HEK293 (cell line): Measurements from ENCODE around the gene OAT.

ENCODE experiments used
- GFI1B ChIP-seq: fragments of 450-650 bp; formaldehyde crosslinking; IDR thresholded peaks from 2 replicates; pipeline ENCODE4 v1.5.1; 2016; ENCODE audit warnings: missing biosample characterization, missing genetic modification characterization
- GLI2 ChIP-seq: fragments of 450-650 bp; formaldehyde crosslinking; IDR thresholded peaks from 2 replicates; pipeline ENCODE4; 2017; ENCODE audit warnings: missing biosample characterization, missing genetic modification characterization, low read depth, borderline replicate concordance
- KLF7 ChIP-seq: fragments of 450-650 bp; formaldehyde crosslinking; IDR thresholded peaks from 2 replicates; pipeline ENCODE4 v1.5.1; 2016; ENCODE audit warnings: missing biosample characterization, missing genetic modification characterization, borderline replicate concordance
- SCRT2 ChIP-seq: fragments of 450-650 bp; formaldehyde crosslinking; IDR thresholded peaks from 2 replicates; pipeline ENCODE4 v1.5.1; 2016; ENCODE audit warnings: missing biosample characterization, missing genetic modification characterization
- SETDB1 ChIP-seq: IDR thresholded peaks from one replicate; pipeline ENCODE4 v1.6.1; 2017; ENCODE audit warnings: mild to moderate bottlenecking, low read length, moderate library complexity, mixed read lengths; ENCODE audit not compliant: insufficient read length
- TRIM28 ChIP-seq: IDR thresholded peaks from 2 replicates; pipeline ENCODE4 v1.6.1; 2011; ENCODE audit warnings: low read length, control low read depth, borderline replicate concordance
- YY2 ChIP-seq: fragments of 450-650 bp; formaldehyde crosslinking; IDR thresholded peaks from 2 replicates; pipeline ENCODE4 v1.5.1; 2016; ENCODE audit warnings: missing biosample characterization, missing genetic modification characterization
- ZNF10 ChIP-seq: fragments of 450-650 bp; formaldehyde crosslinking; IDR thresholded peaks from 2 replicates; pipeline ENCODE4 v1.5.1; 2017; ENCODE audit warnings: missing biosample characterization, missing genetic modification characterization
- ZNF112 ChIP-seq: fragments of 450-650 bp; formaldehyde crosslinking; IDR thresholded peaks from 2 replicates; pipeline ENCODE4 v1.5.0; 2017; ENCODE audit warnings: missing biosample characterization, missing genetic modification characterization
- ZNF121 ChIP-seq: fragments of 450-650 bp; formaldehyde crosslinking; IDR thresholded peaks from 2 replicates; pipeline ENCODE4 v1.5.1; 2016; ENCODE audit warnings: missing biosample characterization, missing genetic modification characterization
- ZNF140 ChIP-seq: fragments of 450-650 bp; formaldehyde crosslinking; IDR thresholded peaks from 2 replicates; pipeline ENCODE4 v1.5.1; 2016; ENCODE audit warnings: missing biosample characterization, missing genetic modification characterization
- ZNF274 ChIP-seq, 2 experiments: fragments of 200-500 bp in 1 of 2; fragments of 450-650 bp in 1 of 2; sonication (Bioruptor generic) in 1 of 2; formaldehyde crosslinking in 1 of 2; IDR thresholded peaks; 2 replicates each; pipeline versions ENCODE4 v1.5.1 to v1.6.1; 2014 to 2016; ENCODE audit warnings: borderline replicate concordance in 1 of 2, inconsistent platforms in 1 of 2, low read length in 1 of 2, missing biosample characterization in 1 of 2, missing genetic modification characterization in 1 of 2
- ZNF341 ChIP-seq: fragments of 450-650 bp; formaldehyde crosslinking; IDR thresholded peaks from 2 replicates; pipeline ENCODE4; 2016; ENCODE audit warnings: low read depth, missing biosample characterization, missing genetic modification characterization
- ZNF350 ChIP-seq: fragments of 450-650 bp; formaldehyde crosslinking; IDR thresholded peaks from 2 replicates; pipeline ENCODE4 v1.5.0; 2017; ENCODE audit warnings: missing biosample characterization, mild to moderate bottlenecking, missing genetic modification characterization
- ZNF354C ChIP-seq: fragments of 450-650 bp; formaldehyde crosslinking; IDR thresholded peaks from 2 replicates; pipeline ENCODE4 v1.5.1; 2016; ENCODE audit warnings: missing biosample characterization, missing genetic modification characterization, low read depth, borderline replicate concordance
- ZNF362 ChIP-seq: fragments of 450-650 bp; formaldehyde crosslinking; IDR thresholded peaks from 2 replicates; pipeline ENCODE4 v1.5.1; 2016; ENCODE audit warnings: missing biosample characterization, missing genetic modification characterization
- ZNF416 ChIP-seq: fragments of 450-650 bp; formaldehyde crosslinking; IDR thresholded peaks from 2 replicates; pipeline ENCODE4 v1.5.1; 2016; ENCODE audit warnings: missing biosample characterization, missing genetic modification characterization
- ZNF433 ChIP-seq: fragments of 450-650 bp; formaldehyde crosslinking; IDR thresholded peaks from 2 replicates; pipeline ENCODE4 v1.5.1; 2016; ENCODE audit warnings: missing biosample characterization, missing genetic modification characterization, low read depth
- ZNF529 ChIP-seq: fragments of 450-650 bp; formaldehyde crosslinking; IDR thresholded peaks from 2 replicates; pipeline ENCODE4 v1.5.1; 2017; ENCODE audit warnings: missing genetic modification characterization, missing biosample characterization; ENCODE audit not compliant: insufficient replicate concordance
- ZNF623 ChIP-seq: fragments of 450-650 bp; formaldehyde crosslinking; IDR thresholded peaks from 2 replicates; pipeline ENCODE4 v1.5.1; 2016; ENCODE audit warnings: missing biosample characterization, missing genetic modification characterization
- ZNF670 ChIP-seq: fragments of 450-650 bp; formaldehyde crosslinking; IDR thresholded peaks from 2 replicates; pipeline ENCODE4 v1.5.1; 2016; ENCODE audit warnings: missing biosample characterization, missing genetic modification characterization, low read depth
- ZSCAN30 ChIP-seq: fragments of 450-650 bp; IDR thresholded peaks from 2 replicates; pipeline ENCODE4 v1.5.1; 2018; ENCODE audit warnings: missing biosample characterization, mild to moderate bottlenecking, missing genetic modification characterization, moderate library complexity
- TF ChIP-seq, protein P1 (sequence below): fragments of 450-650 bp; formaldehyde crosslinking; IDR thresholded peaks from 2 replicates; pipeline ENCODE4 v1.5.1; 2016; ENCODE audit warnings: missing biosample characterization, missing genetic modification characterization, borderline replicate concordance
- TF ChIP-seq, protein P2 (sequence below): fragments of 450-650 bp; formaldehyde crosslinking; IDR thresholded peaks from 2 replicates; pipeline ENCODE4 v1.5.1; 2016; ENCODE audit warnings: missing biosample characterization, missing genetic modification characterization
- TF ChIP-seq, protein P3 (sequence below): fragments of 450-650 bp; formaldehyde crosslinking; IDR thresholded peaks from 2 replicates; pipeline ENCODE4 v1.5.1; 2016; ENCODE audit warnings: missing biosample characterization, missing genetic modification characterization, low read depth
- TF ChIP-seq, protein P4 (sequence below): fragments of 450-650 bp; formaldehyde crosslinking; IDR thresholded peaks from 2 replicates; pipeline ENCODE4 v1.5.1; 2017; ENCODE audit warnings: missing biosample characterization, missing genetic modification characterization
- TF ChIP-seq, protein P5 (sequence below): fragments of 450-650 bp; formaldehyde crosslinking; IDR thresholded peaks from 2 replicates; pipeline ENCODE4 v1.5.1; 2017; ENCODE audit warnings: missing biosample characterization, missing genetic modification characterization

OAT gene

DNA sequence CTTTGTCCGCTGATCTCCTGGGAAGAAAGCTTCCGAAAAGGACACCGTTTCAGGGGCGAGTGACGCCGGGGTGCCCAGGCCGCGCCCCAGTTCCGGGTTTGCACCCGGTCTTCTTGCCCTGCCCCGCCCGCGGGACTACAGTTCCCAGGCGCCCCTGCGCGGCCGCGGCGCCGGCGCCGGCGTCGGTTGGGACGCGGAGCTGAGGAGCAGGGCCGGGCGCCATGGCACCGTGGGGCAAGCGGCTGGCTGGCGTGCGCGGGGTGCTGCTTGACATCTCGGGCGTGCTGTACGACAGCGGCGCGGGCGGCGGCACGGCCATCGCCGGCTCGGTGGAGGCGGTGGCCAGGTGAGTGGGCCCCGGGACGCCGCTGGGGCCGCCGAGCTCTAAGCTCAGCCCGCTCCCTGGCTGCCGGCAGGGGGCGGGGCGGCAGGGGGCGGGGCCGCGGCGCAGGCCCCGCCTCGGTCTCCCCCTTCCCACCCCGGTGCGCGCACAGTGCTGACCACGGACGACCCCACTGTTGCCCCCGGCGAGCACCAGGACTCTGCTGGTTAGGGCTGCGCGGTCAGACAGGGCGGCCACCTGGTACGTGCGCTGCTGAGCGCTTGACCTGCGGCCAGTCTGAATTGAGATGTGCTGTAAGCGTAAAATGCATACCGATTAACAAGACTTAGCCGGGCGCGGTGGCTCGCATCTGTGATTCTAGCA lies 43.1 kb upstream of the OAT start, which contains the start of gene LHPP (continued):
- TF ChIP-seq ZNF362 (tag by site-specific recombination) (no peak), ZNF416 (tag by site-specific recombination) (no peak), ZNF112 (tag by site-specific recombination) (no peak), SETDB1 (no peak), ZSCAN30 (tag by site-specific recombination) (peak; percentile 50; the same call in 1 of the 2 replicates), ZNF670 (no peak), ZNF341 (tag by site-specific recombination) (no peak), KLF7 (tag by site-specific recombination) (0 out of 2 replicates have a peak, but pooled peaks have one; percentile 68), ZNF140 (no peak), ZNF121 (peak; percentile 60; the same call in 1 of the 2 replicates), GFI1B (tag by site-specific recombination) (no peak), YY2 (tag by site-specific recombination) (no peak), ZNF10 (tag by site-specific recombination) (no peak), ZNF274 (IDR thresholded peaks at IDR 0.05; ENCODE audit: low read length) (no peak), ZNF274 (tag by site-specific recombination; IDR thresholded peaks at IDR 0.05; ENCODE audit: borderline replicate concordance) (no peak), TRIM28 (no peak), SCRT2 (tag by site-specific recombination) (no peak), GLI2 (tag by site-specific recombination) (no peak), ZNF354C (tag by site-specific recombination) (no peak), ZNF433 (tag by site-specific recombination) (no peak), ZNF623 (tag by site-specific recombination) (no peak), ZNF350 (tag by site-specific recombination) (no peak), ZNF529 (tag by site-specific recombination) (no peak)
- TF ChIP-seq, protein P1, sequence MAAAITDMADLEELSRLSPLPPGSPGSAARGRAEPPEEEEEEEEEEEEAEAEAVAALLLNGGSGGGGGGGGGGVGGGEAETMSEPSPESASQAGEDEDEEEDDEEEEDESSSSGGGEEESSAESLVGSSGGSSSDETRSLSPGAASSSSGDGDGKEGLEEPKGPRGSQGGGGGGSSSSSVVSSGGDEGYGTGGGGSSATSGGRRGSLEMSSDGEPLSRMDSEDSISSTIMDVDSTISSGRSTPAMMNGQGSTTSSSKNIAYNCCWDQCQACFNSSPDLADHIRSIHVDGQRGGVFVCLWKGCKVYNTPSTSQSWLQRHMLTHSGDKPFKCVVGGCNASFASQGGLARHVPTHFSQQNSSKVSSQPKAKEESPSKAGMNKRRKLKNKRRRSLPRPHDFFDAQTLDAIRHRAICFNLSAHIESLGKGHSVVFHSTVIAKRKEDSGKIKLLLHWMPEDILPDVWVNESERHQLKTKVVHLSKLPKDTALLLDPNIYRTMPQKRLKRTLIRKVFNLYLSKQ (tag by site-specific recombination), result no peak
- TF ChIP-seq, protein P2, sequence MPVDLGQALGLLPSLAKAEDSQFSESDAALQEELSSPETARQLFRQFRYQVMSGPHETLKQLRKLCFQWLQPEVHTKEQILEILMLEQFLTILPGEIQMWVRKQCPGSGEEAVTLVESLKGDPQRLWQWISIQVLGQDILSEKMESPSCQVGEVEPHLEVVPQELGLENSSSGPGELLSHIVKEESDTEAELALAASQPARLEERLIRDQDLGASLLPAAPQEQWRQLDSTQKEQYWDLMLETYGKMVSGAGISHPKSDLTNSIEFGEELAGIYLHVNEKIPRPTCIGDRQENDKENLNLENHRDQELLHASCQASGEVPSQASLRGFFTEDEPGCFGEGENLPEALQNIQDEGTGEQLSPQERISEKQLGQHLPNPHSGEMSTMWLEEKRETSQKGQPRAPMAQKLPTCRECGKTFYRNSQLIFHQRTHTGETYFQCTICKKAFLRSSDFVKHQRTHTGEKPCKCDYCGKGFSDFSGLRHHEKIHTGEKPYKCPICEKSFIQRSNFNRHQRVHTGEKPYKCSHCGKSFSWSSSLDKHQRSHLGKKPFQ (tag by site-specific recombination), result no peak
- TF ChIP-seq, protein P3, sequence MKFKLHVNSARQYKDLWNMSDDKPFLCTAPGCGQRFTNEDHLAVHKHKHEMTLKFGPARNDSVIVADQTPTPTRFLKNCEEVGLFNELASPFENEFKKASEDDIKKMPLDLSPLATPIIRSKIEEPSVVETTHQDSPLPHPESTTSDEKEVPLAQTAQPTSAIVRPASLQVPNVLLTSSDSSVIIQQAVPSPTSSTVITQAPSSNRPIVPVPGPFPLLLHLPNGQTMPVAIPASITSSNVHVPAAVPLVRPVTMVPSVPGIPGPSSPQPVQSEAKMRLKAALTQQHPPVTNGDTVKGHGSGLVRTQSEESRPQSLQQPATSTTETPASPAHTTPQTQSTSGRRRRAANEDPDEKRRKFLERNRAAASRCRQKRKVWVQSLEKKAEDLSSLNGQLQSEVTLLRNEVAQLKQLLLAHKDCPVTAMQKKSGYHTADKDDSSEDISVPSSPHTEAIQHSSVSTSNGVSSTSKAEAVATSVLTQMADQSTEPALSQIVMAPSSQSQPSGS (tag by site-specific recombination), result no peak
- TF ChIP-seq, protein P4, sequence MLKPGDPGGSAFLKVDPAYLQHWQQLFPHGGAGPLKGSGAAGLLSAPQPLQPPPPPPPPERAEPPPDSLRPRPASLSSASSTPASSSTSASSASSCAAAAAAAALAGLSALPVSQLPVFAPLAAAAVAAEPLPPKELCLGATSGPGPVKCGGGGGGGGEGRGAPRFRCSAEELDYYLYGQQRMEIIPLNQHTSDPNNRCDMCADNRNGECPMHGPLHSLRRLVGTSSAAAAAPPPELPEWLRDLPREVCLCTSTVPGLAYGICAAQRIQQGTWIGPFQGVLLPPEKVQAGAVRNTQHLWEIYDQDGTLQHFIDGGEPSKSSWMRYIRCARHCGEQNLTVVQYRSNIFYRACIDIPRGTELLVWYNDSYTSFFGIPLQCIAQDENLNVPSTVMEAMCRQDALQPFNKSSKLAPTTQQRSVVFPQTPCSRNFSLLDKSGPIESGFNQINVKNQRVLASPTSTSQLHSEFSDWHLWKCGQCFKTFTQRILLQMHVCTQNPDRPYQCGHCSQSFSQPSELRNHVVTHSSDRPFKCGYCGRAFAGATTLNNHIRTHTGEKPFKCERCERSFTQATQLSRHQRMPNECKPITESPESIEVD (tag by site-specific recombination), result no peak
- TF ChIP-seq, protein P5, sequence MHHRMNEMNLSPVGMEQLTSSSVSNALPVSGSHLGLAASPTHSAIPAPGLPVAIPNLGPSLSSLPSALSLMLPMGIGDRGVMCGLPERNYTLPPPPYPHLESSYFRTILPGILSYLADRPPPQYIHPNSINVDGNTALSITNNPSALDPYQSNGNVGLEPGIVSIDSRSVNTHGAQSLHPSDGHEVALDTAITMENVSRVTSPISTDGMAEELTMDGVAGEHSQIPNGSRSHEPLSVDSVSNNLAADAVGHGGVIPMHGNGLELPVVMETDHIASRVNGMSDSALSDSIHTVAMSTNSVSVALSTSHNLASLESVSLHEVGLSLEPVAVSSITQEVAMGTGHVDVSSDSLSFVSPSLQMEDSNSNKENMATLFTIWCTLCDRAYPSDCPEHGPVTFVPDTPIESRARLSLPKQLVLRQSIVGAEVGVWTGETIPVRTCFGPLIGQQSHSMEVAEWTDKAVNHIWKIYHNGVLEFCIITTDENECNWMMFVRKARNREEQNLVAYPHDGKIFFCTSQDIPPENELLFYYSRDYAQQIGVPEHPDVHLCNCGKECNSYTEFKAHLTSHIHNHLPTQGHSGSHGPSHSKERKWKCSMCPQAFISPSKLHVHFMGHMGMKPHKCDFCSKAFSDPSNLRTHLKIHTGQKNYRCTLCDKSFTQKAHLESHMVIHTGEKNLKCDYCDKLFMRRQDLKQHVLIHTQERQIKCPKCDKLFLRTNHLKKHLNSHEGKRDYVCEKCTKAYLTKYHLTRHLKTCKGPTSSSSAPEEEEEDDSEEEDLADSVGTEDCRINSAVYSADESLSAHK (tag by site-specific recombination), result no peak
